HepG2 (cell line): ENCODE measurements around the gene TMEM217. TPM values are rescaled to one million over a fixed set of nuclear protein-coding genes. Genes with fewer than 3 reads are reported as not detected.

Source experiments
- CENPT ChIP-seq: sonication (generic); formaldehyde crosslinking; IDR thresholded peaks from 2 replicates; pipeline ENCODE4 v1.8.0; 2022; ENCODE audit warnings: low read depth, mild to moderate bottlenecking, moderate library complexity, missing genetic modification reagents
- CSRNP2 ChIP-seq: sonication (generic); formaldehyde crosslinking; conservative IDR thresholded peaks from 2 replicates; pipeline ENCODE4 v1.8.0; 2022; ENCODE audit warnings: low read depth, missing genetic modification reagents
- DNMT1 ChIP-seq: sonication (generic); formaldehyde crosslinking; IDR thresholded peaks from 2 replicates; pipeline ENCODE4 v1.5.1; 2020; ENCODE audit warnings: mild to moderate bottlenecking, missing genetic modification reagents
- JUN ChIP-seq: sonication (generic); formaldehyde crosslinking; IDR thresholded peaks from 2 replicates; pipeline ENCODE4 v1.4.0; 2020; ENCODE audit warnings: mild to moderate bottlenecking, missing genetic modification reagents
- KLF12 ChIP-seq: sonication (generic); formaldehyde crosslinking; IDR thresholded peaks from 2 replicates; pipeline ENCODE4 v1.4.0; 2020; ENCODE audit warnings: missing genetic modification reagents, borderline replicate concordance
- MEIS2 ChIP-seq: sonication (generic); formaldehyde crosslinking; IDR thresholded peaks from 2 replicates; pipeline ENCODE4 v1.9.0; 2021; ENCODE audit warnings: mild to moderate bottlenecking, missing genetic modification reagents
- THAP7 ChIP-seq: sonication (generic); formaldehyde crosslinking; IDR thresholded peaks from 2 replicates; pipeline ENCODE4 v1.8.1; 2023; ENCODE audit warnings: mild to moderate bottlenecking, missing genetic modification reagents
- ZIK1 ChIP-seq: sonication (generic); formaldehyde crosslinking; IDR thresholded peaks from 2 replicates; pipeline ENCODE4 v1.5.0; 2020; ENCODE audit warnings: mild to moderate bottlenecking, low read depth, missing genetic modification reagents, borderline replicate concordance
- ZMAT3 ChIP-seq: sonication (generic); formaldehyde crosslinking; conservative IDR thresholded peaks from 2 replicates; pipeline ENCODE4 v1.7.0; 2021; ENCODE audit warnings: missing genetic modification reagents
- ZNF446 ChIP-seq: sonication (generic); formaldehyde crosslinking; IDR thresholded peaks from 2 replicates; pipeline ENCODE4 v1.5.0; 2020; ENCODE audit warnings: mild to moderate bottlenecking, missing genetic modification reagents
- ZSCAN22 ChIP-seq: sonication (generic); formaldehyde crosslinking; IDR thresholded peaks from 2 replicates; pipeline ENCODE4 v1.4.0; 2020; ENCODE audit warnings: mild to moderate bottlenecking, missing genetic modification reagents
- polyA plus RNA-seq, 8 experiments: library from polyadenylated mRNA; depleted of rRNA in 3 of 8; stranded (reverse) in 7 of 8; unstranded in 1 of 8; fragments of >200 nt; fragmentation: Illumina TruSeq in 4 of 8; extraction: Trizol in 4 of 8; gene quantifications; 2 replicates each; pipeline versions ENCODE4 v1.2.1 to v1.2.3, GENCODE V29; 2011 to 2016; ENCODE audit warnings: low read depth in 4 of 8, missing spikeins in 1 of 8, mixed read lengths in 1 of 8; ENCODE audit not compliant: insufficient read depth in 1 of 8
- total RNA-seq, 5 experiments: library from RNA; depleted of rRNA; stranded (reverse); fragments of >200 nt; fragmentation: Illumina TruSeq; extraction: Trizol; gene quantifications; 2 replicates each; pipeline ENCODE4 v1.2.3, GENCODE V29; 2016; ENCODE audit warnings: low read depth in 1 of 5

The TMEM217 gene
- total and polyA plus RNA-seq, 2 of the 13 experiments (the other 11 are each of a cell fraction or from before 2014, with no cell fraction given), result 2.3 to 3.4 TPM

GRCh38 chr6:37222125-37222967 is 35.6 kb downstream of the TMEM217 start (continued):
- TF ChIP-seq CSRNP2 (no peak), KLF12 (no peak), MEIS2 (CRISPR knock-in tag) (peak; percentile 61; the same call in 1 of the 2 replicates), THAP7 (CRISPR knock-in tag) (no peak), ZMAT3 (0 out of 2 replicates have a peak, but pooled peaks have one; percentile 1), ZNF446 (CRISPR knock-in tag) (peak; percentile 63; the same call in 1 of the 2 replicates), JUN (CRISPR knock-in tag) (peak; percentile 33; the same call in 1 of the 2 replicates), CENPT (CRISPR knock-in tag) (no peak), ZSCAN22 (no peak; the same call in 1 of the 2 replicates), DNMT1 (no peak), ZIK1 (no peak)
